Neural cell (in vitro differentiated cells): ENCODE data around the gene PRR36. TPM values are rescaled to one million over a fixed set of nuclear protein-coding genes. Genes with fewer than 3 reads are reported as not detected.

Experiments used
- H2AFZ ChIP-seq: fragments of 200-600, 300-800 bp; sonication (generic), shearing (Covaris generic); 2 replicates; pipeline ENCODE4 v1.6.0; 2014; ENCODE audit warnings: low read depth, mild to moderate bottlenecking, antibody characterized with exemption, low read length, moderate library complexity
- H3F3A ChIP-seq: fragments of 200-600 bp; shearing (Covaris generic); 2 replicates; pipeline ENCODE4 v1.6.1; 2016; ENCODE audit warnings: mild to moderate bottlenecking, moderate library complexity, mixed read lengths, antibody characterized with exemption, low read length; ENCODE audit not compliant: insufficient read depth, poor library complexity, severe bottlenecking
- H3K27ac ChIP-seq: fragments of 200-600, 300-800 bp; sonication (generic), shearing (Covaris generic); 2 replicates; pipeline ENCODE4 v1.5.1; 2014; ENCODE audit warnings: mild to moderate bottlenecking, low read length, moderate library complexity
- H3K27me3 ChIP-seq: fragments of 300-800, 200-600 bp; sonication (generic), shearing (Covaris generic); 2 replicates; pipeline ENCODE4 v1.6.0; 2014; ENCODE audit warnings: mild to moderate bottlenecking, low read depth, low read length, moderate library complexity; ENCODE audit not compliant: insufficient read depth
- H3K36me3 ChIP-seq: fragments of 300-800, 200-600 bp; sonication (generic), shearing (Covaris generic); 2 replicates; pipeline ENCODE4 v1.5.1; 2014; ENCODE audit warnings: mild to moderate bottlenecking, antibody characterized with exemption, low read length, moderate library complexity; ENCODE audit not compliant: insufficient read depth
- H3K4me2 ChIP-seq: fragments of 300-800, 200-600 bp; sonication (generic), shearing (Covaris generic); 2 replicates; pipeline ENCODE4 v1.6.0; 2014; ENCODE audit warnings: mild to moderate bottlenecking, low read length
- H3K4me3 ChIP-seq: fragments of 300-800, 200-600 bp; sonication (generic), shearing (Covaris generic); 2 replicates; pipeline ENCODE4 v1.5.1; 2014; ENCODE audit warnings: mild to moderate bottlenecking, low read length, moderate library complexity
- H3K79me2 ChIP-seq: fragments of 200-600 bp; shearing (Covaris generic); replicated peaks from 2 replicates; pipeline ENCODE4 v1.6.0; 2014; ENCODE audit warnings: mild to moderate bottlenecking, low read length, moderate library complexity; ENCODE audit not compliant: insufficient read depth
- H3K9ac ChIP-seq: fragments of 300-800, 200-600 bp; sonication (generic), shearing (Covaris generic); 2 replicates; pipeline ENCODE4 v1.6.1; 2016; ENCODE audit warnings: mild to moderate bottlenecking, low read length, mixed read lengths
- H3K9me2 ChIP-seq: fragments of 200-600 bp; shearing (Covaris generic); 2 replicates; pipeline ENCODE4 v1.6.1; 2016; ENCODE audit warnings: mild to moderate bottlenecking, low read length, mixed read lengths; ENCODE audit not compliant: insufficient read depth
- H3K9me3 ChIP-seq: fragments of 200-600, 300-800 bp; sonication (generic), shearing (Covaris generic); 2 replicates; pipeline ENCODE4 v1.6.1; 2016; ENCODE audit warnings: mild to moderate bottlenecking, mixed run types, low read length, moderate library complexity, mixed read lengths
- H4K20me1 ChIP-seq: fragments of 200-600 bp; shearing (Covaris generic); 2 replicates; pipeline ENCODE4 v1.6.1; 2016; ENCODE audit warnings: mild to moderate bottlenecking, mixed run types; ENCODE audit not compliant: insufficient read depth
- EP300 ChIP-seq: fragments of 450-650 bp; conservative IDR thresholded peaks from 2 replicates; pipeline ENCODE4 v1.6.1; 2014; ENCODE audit warnings: antibody characterized with exemption, mild to moderate bottlenecking, moderate library complexity; ENCODE audit not compliant: poor library complexity, severe bottlenecking
- EZH2 ChIP-seq: fragments of 200-600, 300-800 bp; shearing (Covaris generic), sonication (generic); IDR thresholded peaks from 2 replicates; pipeline ENCODE4 v1.6.1; 2014; ENCODE audit warnings: antibody characterized with exemption, low read length, borderline replicate concordance, mild to moderate bottlenecking; ENCODE audit not compliant: insufficient read depth, poor library complexity, severe bottlenecking
- MXI1 ChIP-seq: fragments of 450-650 bp; conservative IDR thresholded peaks from 2 replicates; pipeline ENCODE4 v1.6.1; 2014; ENCODE audit warnings: antibody characterized with exemption, mild to moderate bottlenecking; ENCODE audit not compliant: poor library complexity, severe bottlenecking
- POLR2AphosphoS5 ChIP-seq: IDR thresholded peaks from 2 replicates; pipeline ENCODE4 v1.6.1; 2012
- RAD21 ChIP-seq: fragments of 450-650 bp; conservative IDR thresholded peaks from 2 replicates; pipeline ENCODE4 v1.6.1; 2014; ENCODE audit warnings: antibody characterized with exemption, mild to moderate bottlenecking, moderate library complexity
- REST ChIP-seq: IDR thresholded peaks from 2 replicates; pipeline ENCODE4 v1.6.1; 2012; ENCODE audit warnings: borderline replicate concordance
- SMC3 ChIP-seq: fragments of 450-650 bp; conservative IDR thresholded peaks from 2 replicates; pipeline ENCODE4 v1.6.1; 2014; ENCODE audit warnings: antibody characterized with exemption, mild to moderate bottlenecking, moderate library complexity; ENCODE audit not compliant: poor library complexity
- TAF1 ChIP-seq: IDR thresholded peaks from 2 replicates; pipeline ENCODE4 v1.6.1; 2012; ENCODE audit warnings: low read depth
- polyA plus RNA-seq: library from polyadenylated mRNA; depleted of rRNA; stranded (reverse); fragments of >200 nt; gene quantifications from 2 replicates; pipeline ENCODE4 v1.2.3, GENCODE V29; 2014
- TF ChIP-seq, protein P1 (sequence below): fragments of 450-650 bp; IDR thresholded peaks from 2 replicates; pipeline ENCODE4 v1.5.1; 2014; ENCODE audit warnings: antibody characterized with exemption, mild to moderate bottlenecking, moderate library complexity; ENCODE audit not compliant: poor library complexity, severe bottlenecking

Gene PRR36
- polyA plus RNA-seq, 1 donor from 2014 or later = 2.5 TPM

GRCh38 chr19:7913652-7914051 lies 39.5 kb upstream of the PRR36 start:
- peaks cover 46% of the 10 kb centered on the region for H3K27me3 ChIP-seq
- no peak overlapping the region for H2AFZ ChIP-seq
- H3K36me3 ChIP-seq = no peaks in the 10 kb centered on the region
- H3K4me3 ChIP-seq = no peak overlapping the region
- H3K9me3 ChIP-seq = no peaks in the 10 kb centered on the region
- no peak for TF ChIP-seq EZH2
- no peak for TF ChIP-seq SMC3
- no peak for TF ChIP-seq REST
- no peak for TF ChIP-seq RAD21
- no peak for TF ChIP-seq TAF1
- TF ChIP-seq, protein P1, sequence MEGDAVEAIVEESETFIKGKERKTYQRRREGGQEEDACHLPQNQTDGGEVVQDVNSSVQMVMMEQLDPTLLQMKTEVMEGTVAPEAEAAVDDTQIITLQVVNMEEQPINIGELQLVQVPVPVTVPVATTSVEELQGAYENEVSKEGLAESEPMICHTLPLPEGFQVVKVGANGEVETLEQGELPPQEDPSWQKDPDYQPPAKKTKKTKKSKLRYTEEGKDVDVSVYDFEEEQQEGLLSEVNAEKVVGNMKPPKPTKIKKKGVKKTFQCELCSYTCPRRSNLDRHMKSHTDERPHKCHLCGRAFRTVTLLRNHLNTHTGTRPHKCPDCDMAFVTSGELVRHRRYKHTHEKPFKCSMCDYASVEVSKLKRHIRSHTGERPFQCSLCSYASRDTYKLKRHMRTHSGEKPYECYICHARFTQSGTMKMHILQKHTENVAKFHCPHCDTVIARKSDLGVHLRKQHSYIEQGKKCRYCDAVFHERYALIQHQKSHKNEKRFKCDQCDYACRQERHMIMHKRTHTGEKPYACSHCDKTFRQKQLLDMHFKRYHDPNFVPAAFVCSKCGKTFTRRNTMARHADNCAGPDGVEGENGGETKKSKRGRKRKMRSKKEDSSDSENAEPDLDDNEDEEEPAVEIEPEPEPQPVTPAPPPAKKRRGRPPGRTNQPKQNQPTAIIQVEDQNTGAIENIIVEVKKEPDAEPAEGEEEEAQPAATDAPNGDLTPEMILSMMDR = no peak
- no peak for TF ChIP-seq MXI1
- TF ChIP-seq EP300 = no peak
- no peak for TF ChIP-seq POLR2AphosphoS5
- H3K9me2 ChIP-seq = no peaks in the 10 kb centered on the region
- no peak overlapping the region for H3K27ac ChIP-seq
- no peaks in the 10 kb centered on the region for H3K79me2 ChIP-seq
- no peaks in the 10 kb centered on the region for H3F3A ChIP-seq
- H4K20me1 ChIP-seq = no peaks in the 10 kb centered on the region
- H3K9ac ChIP-seq = no peak overlapping the region
- no peak overlapping the region for H3K4me2 ChIP-seq

DNA sequence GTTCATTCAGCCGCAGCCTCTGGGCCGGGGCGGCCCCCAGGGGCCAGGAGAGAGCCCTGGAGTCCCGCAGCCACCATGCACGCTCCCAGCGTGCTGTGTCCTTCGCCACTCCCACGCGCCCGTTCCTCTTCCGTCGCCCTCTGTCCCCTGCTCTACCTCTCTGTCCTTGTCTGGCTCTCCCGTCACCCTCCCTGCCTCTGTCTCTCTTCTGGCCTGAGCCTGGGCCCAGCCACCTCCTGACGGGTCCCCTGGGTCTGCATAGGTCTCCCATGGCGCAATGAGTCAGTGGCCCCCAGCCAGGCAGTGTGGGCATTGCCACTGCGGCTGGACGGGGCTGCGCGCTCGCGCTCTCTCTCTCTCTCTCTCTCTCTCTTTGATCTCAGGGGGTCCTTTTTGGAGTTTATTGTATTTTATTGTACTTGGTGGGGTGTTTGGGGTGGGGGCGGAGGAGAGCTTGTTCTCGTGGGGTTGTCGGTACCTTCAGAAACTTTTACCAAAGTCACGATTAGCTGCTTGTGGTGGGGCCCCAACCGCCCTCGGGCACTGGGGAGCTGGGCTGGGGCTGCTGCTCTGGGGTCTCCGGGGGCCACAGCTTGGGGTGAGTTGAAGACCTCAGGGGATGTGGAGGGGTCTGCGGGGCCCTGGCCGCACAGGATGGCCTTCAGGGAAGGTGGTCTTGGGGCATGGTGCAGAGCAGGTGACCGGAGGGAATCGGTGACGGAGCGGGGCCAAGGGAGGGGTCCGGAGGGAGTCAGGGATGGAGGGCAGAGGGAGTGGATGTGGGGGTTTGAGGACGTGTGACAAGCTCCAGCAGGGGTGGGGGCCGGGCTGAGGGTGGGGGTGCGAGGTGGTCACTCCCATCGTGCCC lies 38.7 kb upstream of the PRR36 start:
- H3K27me3 ChIP-seq = peaks cover 40% of the 10 kb centered on the region
- H4K20me1 ChIP-seq = no peaks in the 10 kb centered on the region
- no peaks in the 10 kb centered on the region for H3K9me3 ChIP-seq
- no peaks in the 10 kb centered on the region for H3F3A ChIP-seq
- H2AFZ ChIP-seq = no peak overlapping the region
- no peak overlapping the region for H3K4me3 ChIP-seq
- H3K9ac ChIP-seq = no peak overlapping the region
- H3K36me3 ChIP-seq = no peaks in the 10 kb centered on the region
- H3K4me2 ChIP-seq = no peak overlapping the region
- H3K79me2 ChIP-seq = no peaks in the 10 kb centered on the region
- no peak for TF ChIP-seq POLR2AphosphoS5
- TF ChIP-seq RAD21 = no peak
- no peak for TF ChIP-seq MXI1
- TF ChIP-seq EZH2 = no peak
- no peak for TF ChIP-seq REST
- TF ChIP-seq EP300 = no peak
- no peak for TF ChIP-seq TAF1
- TF ChIP-seq, protein P1 = no peak
- TF ChIP-seq SMC3 = no peak
- no peaks in the 10 kb centered on the region for H3K9me2 ChIP-seq
- no peak overlapping the region for H3K27ac ChIP-seq
